Stimulated activated CD8-positive, alpha-beta memory T cell treated with anti-CD3 and anti-CD28 coated beads, Interleukin-12 subunit alpha, Interleukin-12 subunit beta, amount 100 ng/mL, for 1 hour (primary cell): ENCODE measurements around the gene PLP2.
A peak's percentile ranks its signal among the peaks of the same experiment; 100 is the strongest.

Source experiments
- DNase-seq: peaks from one replicate; pipeline ENCODE4 v3.0.0-alpha.2; 2020; ENCODE audit warnings: low read depth

PLP2 gene

GRCh38 chrX:49186125-49187027, 14.7 kb downstream of the PLP2 start, which contains the start of gene PRICKLE3:
PRICKLE3 (minus strand) TSS chrX:49186373; CDS start chrX:49186297, 76 bp downstream.
- peak; percentile 66 for DNase-seq

DNA sequence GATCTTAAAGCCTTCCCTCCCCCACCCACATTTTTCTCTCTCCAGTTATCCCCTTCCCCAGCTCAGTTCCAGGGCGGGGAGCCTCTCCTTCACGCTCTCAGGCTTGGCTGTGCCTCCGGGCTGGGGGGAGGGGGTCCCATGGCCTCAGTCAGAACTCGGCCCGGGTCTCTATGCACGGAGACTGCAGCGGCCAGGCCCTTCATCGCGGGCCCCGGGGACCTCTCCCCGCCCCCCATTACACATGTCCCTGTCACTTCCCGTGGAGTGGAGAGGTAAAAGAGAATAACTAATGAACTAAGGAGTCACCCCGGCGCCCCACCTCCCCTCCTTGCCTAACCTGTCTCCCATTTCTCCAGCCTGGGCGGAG, 15.3 kb downstream of the PLP2 start:
- no peak for DNase-seq

DNA sequence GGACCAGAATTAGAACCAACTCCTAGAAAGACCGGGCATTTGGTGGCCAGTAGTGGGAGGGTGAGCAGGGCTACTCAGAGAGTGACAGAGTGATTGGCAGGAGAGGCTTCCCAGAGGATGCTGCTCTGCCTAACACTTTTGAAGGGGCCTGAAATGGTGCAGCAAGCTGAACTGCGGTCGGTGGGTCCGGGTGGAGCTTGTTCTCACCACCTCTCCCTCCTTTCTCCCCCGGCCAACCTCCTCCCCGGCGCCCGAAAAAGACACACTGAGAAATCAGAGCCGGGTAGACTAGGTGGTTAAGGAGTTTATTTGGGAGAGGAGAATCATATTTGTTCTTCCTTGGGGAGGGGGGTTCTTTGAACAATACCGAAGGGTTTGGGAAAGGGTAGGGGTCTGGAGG, 15.8 kb downstream of the PLP2 start:
- no peak for DNase-seq

GRCh38 chrX:49188468-49189076, 16.9 kb downstream of the PLP2 start:
- DNase-seq, result no peak

- DNase-seq, result no peak
Measured at GRCh38 chrX:49189606-49190005, 17.9 kb downstream of the PLP2 start.

DNA sequence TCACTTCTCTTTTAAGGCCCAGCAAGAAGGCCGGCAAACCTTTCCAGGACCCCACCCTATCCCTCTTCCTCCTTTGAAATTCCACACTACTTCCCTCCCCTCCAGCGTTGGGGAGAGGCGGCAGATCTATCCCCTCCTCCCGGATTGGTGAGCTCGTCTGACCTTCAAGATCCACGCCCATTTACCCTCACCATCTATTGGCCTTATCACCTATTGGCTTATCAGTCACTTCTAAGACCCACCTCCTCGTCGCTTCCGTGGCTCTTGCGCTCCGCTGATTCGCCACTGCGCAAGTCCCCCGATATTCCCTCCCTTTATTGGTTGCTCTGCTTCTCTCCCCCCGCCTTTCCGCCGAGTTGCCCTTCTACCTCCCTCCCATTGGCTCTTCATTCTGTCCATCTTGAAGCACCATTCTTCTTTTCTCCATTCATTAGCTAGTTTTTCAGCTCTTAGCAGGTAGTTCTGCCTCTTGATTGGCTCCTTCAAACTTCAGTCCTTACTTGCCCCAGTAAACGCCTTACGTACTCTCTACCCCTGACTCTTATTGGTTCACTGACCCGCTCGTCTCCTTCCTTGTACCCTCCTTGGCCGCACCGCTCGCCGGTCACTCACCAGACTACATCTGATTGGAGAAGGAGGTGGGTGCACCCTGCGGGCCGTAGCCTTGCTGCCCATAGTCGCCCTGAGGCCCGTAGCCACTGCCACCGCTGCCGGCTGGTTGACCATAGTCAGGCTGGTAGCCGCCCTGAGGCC, 19.3 kb downstream of the PLP2 start:
- peak; percentile 72 for DNase-seq

- no peak for DNase-seq
Measured at GRCh38 chrX:49191574-49192011, 19.9 kb downstream of the PLP2 start.

- DNase-seq, result no peak
Measured at GRCh38 chrX:49192722-49193328, 21.1 kb downstream of the PLP2 start.

DNA sequence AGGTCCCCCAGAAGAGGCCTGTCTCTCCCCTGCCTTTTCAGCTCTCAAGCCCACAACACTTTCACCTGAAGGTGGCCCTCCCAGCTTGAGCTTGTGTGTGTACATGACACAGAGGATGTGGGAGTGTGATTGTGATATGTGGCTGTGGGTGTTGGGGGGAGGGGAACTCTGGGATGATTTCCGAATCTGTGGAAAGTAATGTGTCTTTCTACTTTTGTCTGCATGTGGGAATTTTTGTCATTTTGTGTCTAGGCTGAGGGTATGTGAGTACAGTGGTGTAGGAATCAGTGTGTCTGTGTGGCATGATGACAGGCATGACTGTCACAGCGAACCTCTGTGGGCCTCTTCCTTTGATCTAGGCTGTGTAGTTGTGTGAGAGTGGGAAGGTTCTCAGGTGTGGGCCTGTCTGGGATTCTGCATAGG, 21.9 kb downstream of the PLP2 start:
- no peak for DNase-seq

- no peak for DNase-seq
Measured at GRCh38 chrX:49197543-49198087, 25.9 kb downstream of the PLP2 start.

- DNase-seq, result no peak
Measured at GRCh38 chrX:49198540-49199314, 27.0 kb downstream of the PLP2 start.

- DNase-seq, result no peak
Measured at GRCh38 chrX:49199315-49199595, 27.6 kb downstream of the PLP2 start.

DNA sequence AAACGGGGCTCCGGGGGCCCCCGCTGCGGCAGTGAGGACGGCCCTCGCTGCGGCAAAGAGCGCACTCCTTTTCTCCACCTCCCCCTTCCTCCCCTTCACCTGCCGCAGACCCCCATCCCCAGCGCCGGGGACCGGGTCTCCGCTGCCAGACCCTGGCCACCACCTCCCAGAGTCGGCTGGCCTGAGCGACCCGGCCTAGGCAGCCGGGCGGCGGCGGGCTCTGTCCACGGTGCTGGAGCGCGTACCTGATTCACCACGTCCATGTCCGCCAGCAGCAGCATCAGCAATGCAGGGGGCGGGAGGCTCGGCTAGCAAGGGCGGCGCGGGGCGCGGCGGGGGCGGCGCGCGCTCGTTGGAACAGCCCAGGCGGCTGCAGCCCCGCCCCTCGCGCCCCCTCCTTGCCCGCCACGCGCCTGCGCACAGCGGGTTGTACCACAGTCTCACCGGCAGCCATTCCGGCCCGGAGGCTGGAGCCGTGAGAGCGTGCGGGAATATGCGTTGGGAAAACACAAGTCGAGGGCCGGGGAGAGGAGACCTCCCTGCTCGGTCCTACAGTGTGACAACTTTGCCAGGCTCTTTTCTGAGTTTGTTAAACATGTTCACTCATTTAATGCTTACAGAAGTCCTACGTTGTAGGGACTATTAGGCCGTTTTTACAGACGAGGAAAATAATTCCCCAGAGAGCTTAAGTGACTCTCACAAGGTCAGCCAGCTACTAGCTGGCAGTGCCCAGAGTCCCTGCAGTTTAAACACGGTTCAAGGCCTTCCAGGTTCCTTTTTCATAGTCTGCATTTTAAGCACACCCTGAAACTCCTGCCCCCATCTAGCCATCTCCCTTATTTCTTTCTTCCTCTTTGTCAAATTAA, 28.4 kb downstream of the PLP2 start, which contains the start of gene SYP:
SYP (minus strand) TSS at position 288 of the 866 bp plus-strand sequence; CDS start at position 281, 7 bp downstream.
- DNase-seq, result peak; percentile 75

DNA sequence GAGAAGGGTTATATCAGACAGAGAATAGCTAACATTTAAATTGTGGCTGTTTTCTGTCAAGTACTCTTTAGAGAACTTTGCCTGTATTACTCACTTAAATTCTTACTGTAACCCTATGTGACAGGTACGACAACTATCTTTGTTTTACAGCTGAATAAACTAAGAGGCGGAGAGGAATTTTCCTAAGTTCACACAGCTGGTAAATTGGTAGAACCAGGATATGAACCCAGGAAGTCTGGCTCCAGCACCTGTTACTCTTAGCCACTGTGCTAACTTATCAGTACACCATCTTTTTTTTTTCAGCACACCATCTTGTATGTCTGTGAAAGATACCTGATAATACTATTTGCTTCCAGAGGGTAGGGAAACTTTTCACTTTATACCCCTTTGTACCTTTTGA, 30.3 kb downstream of the PLP2 start:
- DNase-seq, result no peak

DNA sequence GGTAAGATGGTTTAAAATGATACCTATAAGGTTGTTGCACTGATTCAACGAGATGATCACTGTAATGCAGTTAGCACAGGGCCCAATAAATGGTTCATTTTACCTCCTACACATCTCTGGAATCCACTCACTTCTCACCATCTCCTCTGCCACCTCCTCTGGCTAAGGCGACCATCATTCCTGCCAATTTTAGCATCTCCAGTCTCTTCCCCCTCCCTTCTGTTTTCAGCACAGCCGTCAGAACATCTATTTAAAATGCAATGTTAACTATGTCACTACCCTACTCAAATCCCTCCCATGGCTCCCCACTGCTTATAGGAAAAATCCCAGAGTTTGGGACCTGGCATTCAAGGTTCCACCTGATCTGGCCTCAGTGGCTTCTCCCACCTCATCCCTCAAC, 31.8 kb downstream of the PLP2 start:
- no peak for DNase-seq

- DNase-seq, result no peak
Measured at GRCh38 chrX:49204017-49204416, 32.3 kb downstream of the PLP2 start.

- DNase-seq, result no peak
Measured at GRCh38 chrX:49204709-49205108, 33.0 kb downstream of the PLP2 start.

GRCh38 chrX:49205443-49205842, 33.7 kb downstream of the PLP2 start:
- DNase-seq, result no peak

GRCh38 chrX:49206543-49206942, 34.8 kb downstream of the PLP2 start:
- DNase-seq, result no peak

- no peak for DNase-seq
Measured at GRCh38 chrX:49208399-49208798, 36.7 kb downstream of the PLP2 start.
